NK-92 treated with Interleukin-12 subunit alpha and Interleukin-12 subunit beta, amount 100 ng/mL, for 24 hours (cell line): Measurements from ENCODE around the gene NUDT3.

Experiments used
- DNase-seq: peaks from one replicate; lab custom pipeline; 2025; lab: John Stamatoyannopoulos, UW

The NUDT3 gene

GRCh38 chr6:34238585-34239499 is 153.6 kb downstream of the NUDT3 start:
- DNase-seq = no peak

GRCh38 chr6:34237722-34238584 is 154.5 kb downstream of the NUDT3 start:
- peak; percentile 62 for DNase-seq

- DNase-seq = no peak
These were observed 155.2 kb downstream of the NUDT3 start for GRCh38 chr6:34237316-34237721.

- peak; percentile 77 for DNase-seq
These were observed 155.8 kb downstream of the NUDT3 start, which contains the start of gene HMGA1 for GRCh38 chr6:34236443-34237315. Gene HMGA1, plus strand, starts transcription at chr6:34236873. Its CDS starts 3,908 bp downstream, at chr6:34240781.

- DNase-seq = no peak
These were observed 156.4 kb downstream of the NUDT3 start for GRCh38 chr6:34236131-34236442.

- no peak for DNase-seq
These were observed 156.9 kb downstream of the NUDT3 start for GRCh38 chr6:34235307-34236130.

GRCh38 chr6:34234667-34235306 is 157.7 kb downstream of the NUDT3 start:
- DNase-seq = no peak

GRCh38 chr6:34233867-34234266 is 158.6 kb downstream of the NUDT3 start:
- no peak for DNase-seq

GRCh38 chr6:34232901-34233300 is 159.6 kb downstream of the NUDT3 start:
- no peak for DNase-seq

- DNase-seq = no peak
These were observed 160.7 kb downstream of the NUDT3 start for GRCh38 chr6:34231566-34232336.

- DNase-seq = no peak
These were observed 161.7 kb downstream of the NUDT3 start for GRCh38 chr6:34230653-34231371.

GRCh38 chr6:34229877-34230276 is 162.6 kb downstream of the NUDT3 start:
- no peak for DNase-seq
